Spleen (tissue), 11 donors: ENCODE measurements around the gene CBLN3. TPM values are rescaled to one million over a fixed set of nuclear protein-coding genes. Genes with fewer than 3 reads are reported as not detected.

ENCODE experiments used
- DNase-seq: peaks from one replicate; pipeline ENCODE4 v3.0.0-alpha.2; 2020
- H3K27ac ChIP-seq, 8 donors: fragments of 200-600 bp; sonication (generic) in 7 of 8; 1 replicate in 4 of 8; 2 replicates in 4 of 8; pipeline versions ENCODE4 v1.5.0 to v1.8.0; 2016 to 2021; ENCODE audit warnings: inconsistent platforms in 4 of 8, mild to moderate bottlenecking in 4 of 8, moderate library complexity in 1 of 8
- H3K27me3 ChIP-seq, 7 donors: fragments of 200-600 bp; sonication (generic) in 6 of 7; replicated peaks in 1 of 7; 1 replicate in 4 of 7; 2 replicates in 3 of 7; pipeline versions ENCODE4 v1.5.0 to v1.8.0; 2016 to 2021; ENCODE audit warnings: inconsistent platforms in 3 of 7, mild to moderate bottlenecking in 1 of 7
- H3K36me3 ChIP-seq, 6 donors: fragments of 200-600 bp; sonication (generic) in 5 of 6; 1 replicate in 4 of 6; 2 replicates in 2 of 6; pipeline versions ENCODE4 v1.5.0 to v1.8.0; 2016 to 2021; ENCODE audit warnings: inconsistent platforms in 2 of 6
- H3K4me1 ChIP-seq, 6 donors: fragments of 200-600 bp; sonication (generic) in 5 of 6; 1 replicate in 3 of 6; 2 replicates in 3 of 6; pipeline versions ENCODE4 v1.5.0 to v1.8.0; 2016 to 2021; ENCODE audit warnings: inconsistent platforms in 3 of 6
- H3K4me3 ChIP-seq, 8 donors: fragments of 200-600 bp; sonication (generic) in 7 of 8; 1 replicate in 4 of 8; 2 replicates in 4 of 8; pipeline versions ENCODE4 v1.5.0 to v1.8.0; 2016 to 2021; ENCODE audit warnings: inconsistent platforms in 4 of 8, mild to moderate bottlenecking in 4 of 8, moderate library complexity in 2 of 8
- H3K9me3 ChIP-seq, 8 donors: fragments of 200-600 bp; sonication (generic) in 7 of 8; 1 replicate in 4 of 8; 2 replicates in 4 of 8; pipeline versions ENCODE4 v1.5.0 to v1.8.0; 2016 to 2021; ENCODE audit warnings: inconsistent platforms in 4 of 8
- POLR2A ChIP-seq, 3 donors: fragments of 450-650 bp; IDR thresholded peaks; one replicate each; pipeline ENCODE4 v1.5.1; 2017; ENCODE audit warnings: antibody characterized with exemption in 3 of 3, mild to moderate bottlenecking in 1 of 3
- POLR2AphosphoS5 ChIP-seq, 3 donors: sonication (generic); formaldehyde crosslinking; IDR thresholded peaks; one replicate each; pipeline ENCODE4 v1.5.1; 2017; ENCODE audit warnings: antibody characterized with exemption in 3 of 3
- WGBS, 5 donors: extraction: QIAGEN DNeasy Blood & Tissue Kit in 3 of 5; methylation state at CpG; one replicate each; pipeline versions ENCODE4 v1.1.5 to v1.1.7; 2013 to 2018; 5-methylcytosine and 5-hydroxymethylcytosine counted together
- intact Hi-C: fragments of 100-400 bp; cut with DNase I; formaldehyde crosslinking; loops from one replicate; pipeline ENCODE4 v1.15.0; 2023; ENCODE audit warnings: low total_unique reads
- polyA plus RNA-seq, 3 donors: library from polyadenylated mRNA; stranded (reverse); fragments of 200-250 nt; gene quantifications; one replicate each; pipeline ENCODE4 v1.2.1, GENCODE V29; 2013
- total RNA-seq, 7 donors: library from RNA; depleted of rRNA in 3 of 7; stranded (reverse); fragments of >200 nt in 3 of 7; fragmentation: NEBNext Ultra II Directional in 4 of 7; extraction: Animal tissue kit (Norgen Biotek cat#: 25700) in 4 of 7; gene quantifications; one replicate each; pipeline versions ENCODE4 v1.1.0 to v1.2.1, GENCODE V29; 2016 to 2021
- TF ChIP-seq, protein P1 (sequence below), 11 experiments: fragments of 200-600 bp in 7 of 11; fragments of 450-650 bp in 4 of 11; sonication (generic) in 4 of 11; IDR thresholded peaks in 8 of 11; conservative IDR thresholded peaks in 3 of 11; 1 replicate in 7 of 11; 2 replicates in 4 of 11; pipeline versions ENCODE4 v1.4.0 to v1.8.0; 2016 to 2021; ENCODE audit warnings: antibody characterized with exemption in 11 of 11, inconsistent platforms in 4 of 11, mild to moderate bottlenecking in 1 of 11
- donor health status: healthy with polysubstance abuse.
- donor health status: DM: no; HTN: no; CAD: no; lungs with moderate emphysema.
- donor health status: DM: no; HTN: no; CAD: no.
- donor health status: Bipolar disorder and iron deficiency.
- donor health status: healthy.
- donor health status: DM: no; HTN: no; CAD: no.
- donor health status: DM: yes; HTN: yes; CAD: no.

The CBLN3 gene
- total and polyA plus RNA-seq, 10 donors = 4.3 to 21.7 (median 10.2) TPM

DNA sequence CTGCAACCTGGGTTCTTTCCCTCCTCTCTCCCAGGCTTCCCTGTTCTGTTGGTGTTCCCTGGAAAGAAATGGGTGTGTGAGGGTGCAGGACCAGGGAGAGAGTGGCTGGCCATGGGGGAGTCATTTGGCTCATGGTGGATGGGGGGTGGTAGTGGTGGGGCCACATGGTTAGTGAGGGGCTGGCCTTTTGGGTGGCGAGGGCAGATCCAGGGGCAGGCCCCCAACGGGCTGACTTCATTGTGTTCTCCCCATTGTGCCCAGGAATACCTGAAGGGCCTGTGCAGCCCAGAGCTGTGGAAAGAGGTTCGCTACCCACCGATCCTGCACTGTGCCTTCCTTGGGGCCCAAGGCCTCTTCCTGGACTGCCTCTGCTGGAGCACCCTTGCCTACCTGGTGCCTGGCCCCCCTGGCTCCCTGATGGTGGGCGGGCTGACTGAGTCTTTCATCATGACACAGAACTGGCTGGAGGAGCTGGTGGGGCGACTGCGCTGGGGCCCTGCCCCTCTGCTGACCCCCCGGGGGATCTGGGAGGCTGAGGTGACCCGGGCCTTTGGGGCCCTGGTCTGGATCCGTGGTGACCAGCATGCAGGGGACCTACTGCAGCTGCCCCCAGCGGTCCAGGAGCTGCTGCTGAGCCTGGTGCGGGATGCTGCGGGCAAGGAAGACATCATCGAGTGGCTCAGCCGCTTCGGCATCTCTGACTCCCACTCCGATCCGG lies 21.7 kb downstream of the CBLN3 start:
- Histone ChIP-seq H3K4me1 (peaks cover 0 to 13% (median under 1%) of the 10 kb centered on the region in 6 donors), H3K9me3 (no peaks in the 10 kb centered on the region), H3K27ac (no peak overlapping the region), H3K36me3 (peaks cover 0 to 36% (median 0%) of the 10 kb centered on the region in 6 donors), H3K27me3 (no peaks in the 10 kb centered on the region), H3K4me3 (no peak overlapping the region)
- intact Hi-C loops = no loop called here
- no peak for DNase-seq
- 92 to 93% (median 92%) methylated on average over 13 to 18 of the region's 18 CpGs for WGBS, 5 donors
- TF ChIP-seq, protein P1, sequence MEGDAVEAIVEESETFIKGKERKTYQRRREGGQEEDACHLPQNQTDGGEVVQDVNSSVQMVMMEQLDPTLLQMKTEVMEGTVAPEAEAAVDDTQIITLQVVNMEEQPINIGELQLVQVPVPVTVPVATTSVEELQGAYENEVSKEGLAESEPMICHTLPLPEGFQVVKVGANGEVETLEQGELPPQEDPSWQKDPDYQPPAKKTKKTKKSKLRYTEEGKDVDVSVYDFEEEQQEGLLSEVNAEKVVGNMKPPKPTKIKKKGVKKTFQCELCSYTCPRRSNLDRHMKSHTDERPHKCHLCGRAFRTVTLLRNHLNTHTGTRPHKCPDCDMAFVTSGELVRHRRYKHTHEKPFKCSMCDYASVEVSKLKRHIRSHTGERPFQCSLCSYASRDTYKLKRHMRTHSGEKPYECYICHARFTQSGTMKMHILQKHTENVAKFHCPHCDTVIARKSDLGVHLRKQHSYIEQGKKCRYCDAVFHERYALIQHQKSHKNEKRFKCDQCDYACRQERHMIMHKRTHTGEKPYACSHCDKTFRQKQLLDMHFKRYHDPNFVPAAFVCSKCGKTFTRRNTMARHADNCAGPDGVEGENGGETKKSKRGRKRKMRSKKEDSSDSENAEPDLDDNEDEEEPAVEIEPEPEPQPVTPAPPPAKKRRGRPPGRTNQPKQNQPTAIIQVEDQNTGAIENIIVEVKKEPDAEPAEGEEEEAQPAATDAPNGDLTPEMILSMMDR (IDR thresholded peaks at IDR 0.05 in 8 of 11, conservative IDR thresholded peaks at IDR 0.05 in 3 of 11) = no peak
- TF ChIP-seq POLR2A (IDR thresholded peaks at IDR 0.05) (no peak), POLR2AphosphoS5 (IDR thresholded peaks at IDR 0.05) (no peak)

DNA sequence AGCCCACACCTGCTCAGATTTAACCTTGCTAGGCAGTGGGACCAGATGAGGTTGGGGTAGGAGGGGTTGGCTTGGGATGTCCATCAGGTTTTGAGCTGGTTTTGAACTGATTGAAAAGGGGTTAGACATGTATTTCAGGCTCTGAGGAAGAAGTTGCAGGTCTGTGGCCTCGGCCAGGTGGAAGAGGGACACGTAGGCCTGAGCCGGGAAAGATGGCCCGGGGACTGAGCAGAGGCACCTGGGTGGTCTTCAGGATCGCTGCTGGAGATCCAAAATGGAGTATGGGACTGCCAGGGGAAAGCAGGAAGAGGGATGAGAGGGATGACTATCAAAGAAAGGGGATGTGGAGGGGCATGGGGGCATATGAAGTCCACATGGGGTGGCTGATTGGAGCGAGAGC lies 23.1 kb downstream of the CBLN3 start:
- H3K27ac ChIP-seq = no peak overlapping the region
- DNase-seq = no peak
- peaks cover 0 to 34% (median 0%) of the 10 kb centered on the region in 6 donors for H3K36me3 ChIP-seq
- peaks cover 0 to 20% (median 5%) of the 10 kb centered on the region in 6 donors for H3K4me1 ChIP-seq
- 87 to 96% (median 90%) methylated on average over 6 of the region's 6 CpGs for WGBS, 5 donors
- TF ChIP-seq POLR2AphosphoS5 (IDR thresholded peaks at IDR 0.05) (no peak), POLR2A (IDR thresholded peaks at IDR 0.05) (no peak)
- TF ChIP-seq, protein P1 (IDR thresholded peaks at IDR 0.05 in 8 of 11, conservative IDR thresholded peaks at IDR 0.05 in 3 of 11) = no peak
- H3K27me3 ChIP-seq = no peaks in the 10 kb centered on the region
- intact Hi-C loops = no loop called here
- H3K4me3 ChIP-seq = no peak overlapping the region
- H3K9me3 ChIP-seq = no peaks in the 10 kb centered on the region

DNA sequence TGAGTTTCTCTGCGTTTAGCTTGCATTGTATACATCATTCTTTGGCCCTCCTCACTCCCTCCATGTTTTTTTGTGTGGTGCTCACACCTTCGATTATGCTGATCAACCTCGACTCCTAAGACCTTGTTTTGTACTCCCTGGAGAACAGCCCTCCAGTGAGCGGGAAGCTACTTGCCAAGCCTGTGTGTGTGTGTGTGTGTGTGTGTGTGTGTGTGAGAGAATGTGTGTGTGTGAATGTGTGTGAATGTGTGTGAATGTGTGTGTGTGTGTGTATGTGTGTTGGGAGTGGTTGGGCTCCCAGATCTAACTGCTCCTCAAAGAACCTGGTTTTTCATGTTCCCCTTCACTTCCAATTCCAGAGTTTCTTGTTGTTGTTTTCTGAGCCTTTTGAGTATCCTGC lies 24.7 kb downstream of the CBLN3 start:
- Histone ChIP-seq H3K27me3 (peaks cover 0 to 8% (median 0%) of the 10 kb centered on the region in 7 donors), H3K36me3 (peaks cover 0 to 21% (median 0%) of the 10 kb centered on the region in 6 donors), H3K27ac (no peak overlapping the region), H3K4me1 (peaks cover 3 to 28% (median 14%) of the 10 kb centered on the region in 6 donors), H3K9me3 (no peaks in the 10 kb centered on the region), H3K4me3 (no peak overlapping the region)
- TF ChIP-seq POLR2A (IDR thresholded peaks at IDR 0.05) = no peak
- TF ChIP-seq POLR2AphosphoS5 (IDR thresholded peaks at IDR 0.05) = no peak
- TF ChIP-seq, protein P1 (IDR thresholded peaks at IDR 0.05 in 8 of 11, conservative IDR thresholded peaks at IDR 0.05 in 3 of 11) = no peak
- intact Hi-C loops = no loop called here
- 77 to 87% (median 84%) methylated on average over 4 of the region's 4 CpGs for WGBS, 5 donors
- DNase-seq = no peak

DNA sequence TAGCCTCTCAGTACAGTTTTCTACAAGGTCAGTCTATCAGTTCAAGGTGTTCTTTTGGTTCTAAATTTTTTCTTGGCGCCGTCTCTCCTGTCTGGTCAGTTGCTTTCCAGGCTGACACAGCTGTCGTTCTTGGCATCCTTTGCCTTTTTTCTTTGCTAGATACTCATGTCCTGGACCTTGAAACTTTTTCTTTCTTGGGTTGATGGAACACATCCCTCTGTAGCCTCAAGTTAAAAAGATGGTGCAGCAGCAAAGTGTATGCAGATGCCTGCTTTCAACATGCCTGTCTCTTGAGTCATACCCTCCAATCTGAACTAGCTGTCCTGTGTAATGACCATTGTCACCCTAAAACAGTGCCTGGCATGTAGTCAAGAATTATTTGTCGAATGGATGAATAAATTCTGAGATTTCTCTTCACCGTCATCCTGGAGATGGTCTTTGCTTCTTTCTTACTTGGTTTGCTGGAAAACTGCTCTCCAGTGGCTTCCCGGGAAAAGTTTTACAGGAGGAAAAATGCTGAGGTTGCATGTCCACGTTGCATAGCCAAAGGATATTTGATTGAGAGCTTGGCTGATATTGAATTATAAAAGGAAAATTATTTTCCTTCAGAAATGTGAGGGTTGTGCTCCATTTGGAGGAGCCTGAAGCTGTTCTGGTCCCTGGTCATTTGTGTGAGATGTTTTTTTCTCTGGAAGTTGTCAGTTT lies 26.0 kb downstream of the CBLN3 start:
- H3K36me3 ChIP-seq = peaks cover 0 to 7% (median 0%) of the 10 kb centered on the region in 6 donors
- no peak overlapping the region for H3K4me3 ChIP-seq
- peak overlapping the region in 2 of 8 donors; percentile 10 to 13 for H3K27ac ChIP-seq
- TF ChIP-seq POLR2A (IDR thresholded peaks at IDR 0.05) = no peak
- peaks cover 0 to 20% (median 0%) of the 10 kb centered on the region in 7 donors for H3K27me3 ChIP-seq
- intact Hi-C loops = no loop called here
- DNase-seq = no peak
- WGBS, 5 donors = 61 to 85% (median 76%) methylated on average over 7 of the region's 7 CpGs
- H3K9me3 ChIP-seq = no peaks in the 10 kb centered on the region
- peaks cover 10 to 42% (median 26%) of the 10 kb centered on the region in 6 donors for H3K4me1 ChIP-seq
